Germinal center (tissue), 1 donor: Measurements from ENCODE around the gene AIG1.
A peak's percentile ranks its signal among the peaks of the same experiment; 100 is the strongest.

Source experiments
- DNase-seq: peaks from one replicate; pipeline ENCODE4 v3.0.0; 2012; ENCODE audit warnings: mixed read lengths, low spot score

AIG1 gene

GRCh38 chr6:143097224-143097795, 36.6 kb downstream of the AIG1 start:
- DNase-seq: no peak

- peak; percentile 3 for DNase-seq
These were observed 37.5 kb downstream of the AIG1 start for GRCh38 chr6:143098054-143098671.

DNA sequence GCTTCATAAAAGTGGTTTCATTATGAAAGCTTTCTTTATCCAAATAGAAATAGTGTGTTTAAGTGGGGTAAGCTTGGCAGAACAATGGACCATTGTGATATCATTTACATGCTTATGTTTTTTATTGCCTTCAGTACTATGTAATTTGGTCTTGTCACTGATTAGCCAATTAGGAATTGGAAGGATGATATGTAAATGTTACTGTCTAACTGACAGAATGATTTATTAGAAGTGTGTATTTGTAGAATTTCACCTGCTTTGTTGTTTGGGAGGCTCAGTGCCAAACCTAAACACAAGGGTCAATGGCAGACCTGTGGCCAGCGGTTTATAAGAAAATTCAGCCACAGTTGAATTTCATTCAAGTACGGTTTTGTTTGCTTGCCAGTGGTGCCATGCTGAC, 39.0 kb downstream of the AIG1 start:
- no peak for DNase-seq

- no peak for DNase-seq
These were observed 39.7 kb downstream of the AIG1 start for GRCh38 chr6:143100429-143100828.

GRCh38 chr6:143103916-143104315, 43.2 kb downstream of the AIG1 start:
- no peak for DNase-seq

- no peak for DNase-seq
These were observed 46.8 kb downstream of the AIG1 start for GRCh38 chr6:143107440-143107839.

DNA sequence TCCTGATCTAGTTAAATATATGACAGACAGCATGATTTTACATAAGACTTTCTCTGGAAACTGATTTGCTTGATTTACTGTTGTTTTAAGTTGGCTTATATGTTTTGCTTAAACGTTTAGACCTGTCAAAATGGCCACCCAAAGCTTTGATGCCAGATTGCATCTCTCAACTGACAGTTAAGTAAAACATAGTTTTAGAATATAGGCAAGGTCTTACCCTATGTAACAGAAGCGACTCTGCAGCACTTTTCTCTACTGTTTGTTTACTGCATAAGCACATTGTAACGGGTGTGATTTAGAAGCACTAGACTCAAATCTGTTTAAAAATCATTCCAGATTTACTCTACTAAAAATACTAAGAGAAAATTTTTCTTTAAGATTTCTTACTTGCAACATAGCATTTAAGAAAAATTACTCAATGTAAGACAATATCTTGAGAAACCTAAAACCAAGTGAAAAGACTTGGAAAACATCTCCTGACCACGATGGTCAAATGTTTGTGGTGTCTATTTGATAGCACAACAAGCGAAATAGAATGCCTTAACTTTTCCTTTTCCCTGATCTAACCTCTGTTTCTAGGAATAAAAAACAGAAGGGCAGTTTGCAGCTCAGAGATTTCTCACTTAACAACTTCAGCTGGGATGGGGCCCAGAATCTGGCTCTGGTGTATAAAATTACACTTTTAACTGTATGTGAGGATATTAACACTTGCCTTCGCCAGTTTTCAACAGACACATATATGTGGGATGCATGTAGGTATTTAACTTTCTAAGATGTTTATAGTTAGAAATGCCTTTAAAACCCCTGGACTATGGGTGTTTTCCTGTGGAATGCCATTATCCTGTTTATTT, 47.4 kb downstream of the AIG1 start:
- no peak for DNase-seq

DNA sequence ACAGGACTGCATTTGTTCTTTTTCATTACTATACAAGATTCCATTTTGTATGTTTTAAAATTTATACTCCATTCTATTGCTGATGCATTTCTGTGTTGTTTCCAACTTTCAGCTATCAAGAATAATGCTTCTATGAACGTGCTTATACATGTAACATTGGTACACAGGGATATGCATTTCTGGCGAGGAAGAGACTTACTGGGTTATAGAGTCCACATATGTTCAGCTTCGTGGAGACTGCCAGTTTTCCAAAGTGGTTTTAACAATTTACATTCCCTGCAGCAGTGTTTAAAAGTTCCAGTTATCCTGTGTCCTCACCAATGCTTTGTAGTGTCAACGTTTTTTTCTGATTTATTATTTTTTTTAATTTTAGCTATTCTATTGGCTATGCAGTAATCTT, 48.5 kb downstream of the AIG1 start:
- no peak for DNase-seq

DNA sequence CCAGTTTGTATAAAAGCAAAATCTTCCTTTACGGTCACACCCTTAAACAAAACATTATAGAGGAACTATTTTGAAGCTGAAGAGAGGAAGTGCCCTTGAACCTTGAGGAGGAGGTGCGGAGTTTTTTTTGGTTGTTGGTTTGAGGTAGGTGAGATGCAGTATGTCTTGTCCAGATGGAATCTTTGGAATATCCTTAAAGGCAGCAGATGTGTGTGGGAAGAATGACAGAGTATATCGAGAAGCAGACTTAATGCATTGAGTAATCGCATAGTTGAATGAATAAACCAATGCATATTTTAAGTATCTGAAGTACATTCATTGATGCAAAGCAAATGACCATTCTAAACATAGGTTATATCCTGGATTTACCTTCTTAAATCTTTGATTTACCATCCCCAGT, 49.9 kb downstream of the AIG1 start:
- no peak for DNase-seq

- no peak for DNase-seq
These were observed 50.3 kb downstream of the AIG1 start for GRCh38 chr6:143110996-143111395.

GRCh38 chr6:143111443-143111842, 50.8 kb downstream of the AIG1 start:
- no peak for DNase-seq

- DNase-seq: no peak
These were observed 51.5 kb downstream of the AIG1 start for GRCh38 chr6:143112084-143112768.

GRCh38 chr6:143112837-143113236, 52.1 kb downstream of the AIG1 start:
- DNase-seq: no peak

GRCh38 chr6:143115728-143116127, 55.0 kb downstream of the AIG1 start:
- DNase-seq: no peak

GRCh38 chr6:143117108-143117507, 56.4 kb downstream of the AIG1 start:
- no peak for DNase-seq

DNA sequence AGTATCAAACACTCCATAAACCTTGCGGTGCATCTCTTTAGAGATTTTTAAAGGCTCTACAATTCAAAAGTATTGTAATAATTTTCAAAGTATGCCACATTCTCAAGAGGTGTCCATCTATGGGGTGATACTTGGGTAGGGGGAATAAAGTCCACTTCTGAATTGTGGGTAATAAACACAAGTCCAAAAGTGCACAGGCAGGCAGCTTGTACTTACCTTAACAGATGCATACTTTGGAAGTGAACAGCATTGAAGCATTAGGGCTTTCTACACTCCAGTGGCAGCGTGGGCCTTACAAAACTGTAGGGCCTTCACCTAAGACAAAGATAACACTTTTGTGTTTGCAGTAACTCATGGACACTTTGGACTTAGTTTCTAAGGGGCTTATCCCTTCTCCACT, 58.6 kb downstream of the AIG1 start:
- no peak for DNase-seq

DNA sequence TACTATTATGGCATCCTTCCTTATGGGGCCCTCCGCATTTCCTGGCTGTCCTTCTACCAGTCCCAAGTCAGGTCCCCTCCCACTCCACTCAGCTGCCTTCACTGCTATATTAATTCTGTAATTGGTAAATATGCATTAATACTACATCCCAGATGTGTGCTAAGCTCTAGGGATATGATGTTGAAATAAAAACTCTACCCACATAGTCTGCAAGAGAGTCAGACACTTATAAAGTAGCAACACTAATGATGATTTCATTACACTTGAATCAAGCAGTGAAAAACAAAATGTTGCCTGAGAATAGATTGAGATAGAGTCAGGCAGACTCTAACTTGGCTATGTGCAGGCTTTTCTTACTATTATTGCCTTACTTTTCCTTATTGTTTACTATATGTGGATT, 62.4 kb downstream of the AIG1 start:
- DNase-seq: no peak

GRCh38 chr6:143123941-143124340, 63.3 kb downstream of the AIG1 start:
- no peak for DNase-seq

DNA sequence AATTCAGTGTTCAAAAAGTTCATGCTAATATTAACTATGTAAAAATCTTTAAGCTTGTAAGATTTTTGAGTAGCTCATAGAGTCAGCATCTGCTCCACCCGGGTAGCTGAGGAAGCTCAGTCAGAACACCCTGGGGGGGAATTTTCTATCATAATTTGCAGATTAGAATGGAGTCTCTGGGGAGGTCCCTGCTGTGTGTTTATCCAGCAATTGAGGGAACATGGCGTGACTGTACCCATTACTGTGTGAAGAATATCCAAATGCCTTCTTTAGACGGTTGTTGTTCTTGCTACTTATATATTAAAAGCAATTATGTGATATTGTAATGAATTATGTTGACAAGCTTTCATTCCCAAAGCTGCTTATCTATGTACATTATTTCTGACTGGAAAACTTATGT, 64.8 kb downstream of the AIG1 start:
- no peak for DNase-seq

DNA sequence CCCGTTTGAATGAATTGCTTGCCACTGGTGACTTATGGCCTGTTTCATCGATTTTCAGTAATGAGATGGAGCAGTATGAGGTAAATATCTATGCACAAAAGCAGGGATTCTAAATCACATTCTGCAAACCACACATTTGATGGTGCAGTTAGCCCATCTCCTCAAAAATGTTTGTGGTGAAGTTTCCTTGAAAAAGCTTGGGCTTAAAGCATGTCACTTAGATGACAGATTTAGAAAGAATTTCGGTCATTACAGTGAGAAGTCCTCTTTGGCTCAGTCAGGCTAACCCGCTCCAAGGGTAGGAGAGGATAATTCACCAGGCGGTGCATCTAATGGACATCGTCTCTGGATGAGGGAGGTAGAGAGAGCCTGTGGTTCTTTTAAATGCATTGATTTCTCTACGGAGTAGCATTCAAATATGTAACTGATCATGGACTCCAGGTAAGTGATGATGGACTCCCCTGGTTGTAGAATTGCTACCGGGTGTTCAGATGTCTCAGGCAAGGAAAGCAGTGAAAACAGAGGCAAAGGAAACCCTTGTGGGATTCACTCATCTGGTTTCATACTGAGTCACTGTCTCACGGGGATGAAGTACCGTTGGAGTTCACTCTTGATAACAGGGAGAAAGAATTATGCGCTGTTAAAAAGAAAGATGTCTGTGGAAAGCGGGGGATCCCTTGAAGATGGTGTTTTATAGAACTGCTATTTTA, 65.3 kb downstream of the AIG1 start:
- no peak for DNase-seq

DNA sequence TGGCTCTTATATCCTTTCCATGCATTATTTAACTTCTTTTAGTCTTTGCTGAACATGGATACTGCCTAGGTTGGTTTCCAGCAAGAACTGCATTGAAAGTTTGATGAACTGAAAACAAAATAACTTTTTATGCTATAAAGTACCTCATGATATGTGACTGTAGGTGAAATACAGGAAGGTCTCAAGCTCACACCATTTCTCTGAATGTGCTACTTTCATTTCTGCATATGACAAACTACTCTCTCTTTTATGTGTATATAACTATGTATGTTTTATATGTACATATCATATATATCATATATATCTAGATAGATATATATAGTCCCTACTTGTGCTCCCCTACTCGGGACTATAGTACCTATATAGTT, 65.9 kb downstream of the AIG1 start:
- no peak for DNase-seq
